HepG2 (cell line): ENCODE data around the gene NKIRAS1. TPM values are rescaled to one million over a fixed set of nuclear protein-coding genes. Genes with fewer than 3 reads are reported as not detected.

Source experiments
- MBNL3 ChIP-seq: fragments of 250-450 bp; sonication (Bioruptor Pico); conservative IDR thresholded peaks from 2 replicates; pipeline ENCODE4 v1.8.0; 2022; ENCODE audit warnings: mild to moderate bottlenecking, inconsistent platforms
- POLR2AphosphoS2 ChIP-seq: IDR thresholded peaks from 2 replicates; pipeline ENCODE4 v1.6.1; 2011; ENCODE audit warnings: low read depth, low read length, improper control_type of control experiment
- STAG1 ChIP-seq: sonication (generic); formaldehyde crosslinking; IDR thresholded peaks from 2 replicates; pipeline ENCODE4 v1.4.0; 2020; ENCODE audit warnings: missing genetic modification reagents
- TAF1 ChIP-seq: sonication (generic); formaldehyde crosslinking; IDR thresholded peaks from 2 replicates; pipeline ENCODE4 v1.4.0; 2020; ENCODE audit warnings: missing genetic modification reagents
- ZNF230 ChIP-seq: sonication (generic); formaldehyde crosslinking; IDR thresholded peaks from 2 replicates; pipeline ENCODE4 v1.4.0; 2020; ENCODE audit warnings: mild to moderate bottlenecking, missing genetic modification reagents
- ZNF550 ChIP-seq: sonication (generic); formaldehyde crosslinking; IDR thresholded peaks from 2 replicates; pipeline ENCODE4 v1.4.0; 2020; ENCODE audit warnings: mild to moderate bottlenecking, missing genetic modification reagents, borderline replicate concordance
- ZNF557 ChIP-seq: sonication (generic); formaldehyde crosslinking; IDR thresholded peaks from 2 replicates; pipeline ENCODE4 v1.4.0; 2020; ENCODE audit warnings: missing genetic modification reagents
- ZNF629 ChIP-seq: sonication (generic); formaldehyde crosslinking; conservative IDR thresholded peaks from 2 replicates; pipeline ENCODE4 v1.5.0; 2020; ENCODE audit warnings: missing genetic modification reagents
- ZNF841 ChIP-seq: sonication (generic); formaldehyde crosslinking; IDR thresholded peaks from 2 replicates; pipeline ENCODE4 v1.8.1; 2023; ENCODE audit warnings: missing genetic modification reagents, borderline replicate concordance
- polyA plus RNA-seq, 8 experiments: library from polyadenylated mRNA; depleted of rRNA in 3 of 8; stranded (reverse) in 7 of 8; unstranded in 1 of 8; fragments of >200 nt; fragmentation: Illumina TruSeq in 4 of 8; extraction: Trizol in 4 of 8; gene quantifications; 2 replicates each; pipeline versions ENCODE4 v1.2.1 to v1.2.3, GENCODE V29; 2011 to 2016; ENCODE audit warnings: low read depth in 4 of 8, missing spikeins in 1 of 8, mixed read lengths in 1 of 8; ENCODE audit not compliant: insufficient read depth in 1 of 8
- total RNA-seq, 5 experiments: library from RNA; depleted of rRNA; stranded (reverse); fragments of >200 nt; fragmentation: Illumina TruSeq; extraction: Trizol; gene quantifications; 2 replicates each; pipeline ENCODE4 v1.2.3, GENCODE V29; 2016; ENCODE audit warnings: low read depth in 1 of 5
- TF ChIP-seq, protein P1 (sequence below): sonication (generic); formaldehyde crosslinking; IDR thresholded peaks from 2 replicates; pipeline ENCODE4 v1.4.0; 2020; ENCODE audit warnings: mild to moderate bottlenecking, missing genetic modification reagents
- TF ChIP-seq, protein P2 (sequence below): sonication (generic); formaldehyde crosslinking; IDR thresholded peaks from 2 replicates; pipeline ENCODE4 v1.4.0; 2020; ENCODE audit warnings: missing genetic modification reagents, low read depth, mild to moderate bottlenecking, borderline replicate concordance

NKIRAS1 gene
- total and polyA plus RNA-seq, 2 of the 13 experiments (the other 11 are each of a cell fraction or from before 2014, with no cell fraction given), result 4.3 to 8.0 TPM

- TF ChIP-seq, protein P1, sequence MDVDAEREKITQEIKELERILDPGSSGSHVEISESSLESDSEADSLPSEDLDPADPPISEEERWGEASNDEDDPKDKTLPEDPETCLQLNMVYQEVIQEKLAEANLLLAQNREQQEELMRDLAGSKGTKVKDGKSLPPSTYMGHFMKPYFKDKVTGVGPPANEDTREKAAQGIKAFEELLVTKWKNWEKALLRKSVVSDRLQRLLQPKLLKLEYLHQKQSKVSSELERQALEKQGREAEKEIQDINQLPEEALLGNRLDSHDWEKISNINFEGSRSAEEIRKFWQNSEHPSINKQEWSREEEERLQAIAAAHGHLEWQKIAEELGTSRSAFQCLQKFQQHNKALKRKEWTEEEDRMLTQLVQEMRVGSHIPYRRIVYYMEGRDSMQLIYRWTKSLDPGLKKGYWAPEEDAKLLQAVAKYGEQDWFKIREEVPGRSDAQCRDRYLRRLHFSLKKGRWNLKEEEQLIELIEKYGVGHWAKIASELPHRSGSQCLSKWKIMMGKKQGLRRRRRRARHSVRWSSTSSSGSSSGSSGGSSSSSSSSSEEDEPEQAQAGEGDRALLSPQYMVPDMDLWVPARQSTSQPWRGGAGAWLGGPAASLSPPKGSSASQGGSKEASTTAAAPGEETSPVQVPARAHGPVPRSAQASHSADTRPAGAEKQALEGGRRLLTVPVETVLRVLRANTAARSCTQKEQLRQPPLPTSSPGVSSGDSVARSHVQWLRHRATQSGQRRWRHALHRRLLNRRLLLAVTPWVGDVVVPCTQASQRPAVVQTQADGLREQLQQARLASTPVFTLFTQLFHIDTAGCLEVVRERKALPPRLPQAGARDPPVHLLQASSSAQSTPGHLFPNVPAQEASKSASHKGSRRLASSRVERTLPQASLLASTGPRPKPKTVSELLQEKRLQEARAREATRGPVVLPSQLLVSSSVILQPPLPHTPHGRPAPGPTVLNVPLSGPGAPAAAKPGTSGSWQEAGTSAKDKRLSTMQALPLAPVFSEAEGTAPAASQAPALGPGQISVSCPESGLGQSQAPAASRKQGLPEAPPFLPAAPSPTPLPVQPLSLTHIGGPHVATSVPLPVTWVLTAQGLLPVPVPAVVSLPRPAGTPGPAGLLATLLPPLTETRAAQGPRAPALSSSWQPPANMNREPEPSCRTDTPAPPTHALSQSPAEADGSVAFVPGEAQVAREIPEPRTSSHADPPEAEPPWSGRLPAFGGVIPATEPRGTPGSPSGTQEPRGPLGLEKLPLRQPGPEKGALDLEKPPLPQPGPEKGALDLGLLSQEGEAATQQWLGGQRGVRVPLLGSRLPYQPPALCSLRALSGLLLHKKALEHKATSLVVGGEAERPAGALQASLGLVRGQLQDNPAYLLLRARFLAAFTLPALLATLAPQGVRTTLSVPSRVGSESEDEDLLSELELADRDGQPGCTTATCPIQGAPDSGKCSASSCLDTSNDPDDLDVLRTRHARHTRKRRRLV (CRISPR knock-in tag), result no peak
- no peak for TF ChIP-seq ZNF629 (CRISPR knock-in tag)
- no peak for TF ChIP-seq ZNF550 (CRISPR knock-in tag)
- TF ChIP-seq ZNF557 (CRISPR knock-in tag), result no peak
- no peak for TF ChIP-seq POLR2AphosphoS2
- no peak for TF ChIP-seq TAF1 (CRISPR knock-in tag)
- TF ChIP-seq, protein P2, sequence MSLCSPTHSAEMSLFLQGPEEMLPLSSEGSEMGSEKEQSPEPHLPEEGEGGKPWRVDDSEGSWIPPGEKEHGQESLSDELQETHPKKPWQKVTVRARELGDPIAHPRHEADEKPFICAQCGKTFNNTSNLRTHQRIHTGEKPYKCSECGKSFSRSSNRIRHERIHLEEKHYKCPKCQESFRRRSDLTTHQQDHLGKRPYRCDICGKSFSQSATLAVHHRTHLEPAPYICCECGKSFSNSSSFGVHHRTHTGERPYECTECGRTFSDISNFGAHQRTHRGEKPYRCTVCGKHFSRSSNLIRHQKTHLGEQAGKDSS (CRISPR knock-in tag), result no peak
- no peak for TF ChIP-seq MBNL3 (CRISPR knock-in tag)
- no peak for TF ChIP-seq ZNF230 (CRISPR knock-in tag)
- no peak for TF ChIP-seq STAG1 (CRISPR knock-in tag)
- no peak for TF ChIP-seq ZNF841 (CRISPR knock-in tag)
Measured at GRCh38 chr3:23915537-23916108, 1.2 kb downstream of the NKIRAS1 start (continued).
